Transverse colon (tissue), 4 donors: ENCODE measurements around the gene ANKRD11. TPM values are rescaled to one million over a fixed set of nuclear protein-coding genes. Genes with fewer than 3 reads are reported as not detected.

Experiments used
- DNase-seq: peaks from one replicate; pipeline ENCODE4 v3.0.0-alpha.2; 2019
- H3K27ac ChIP-seq, 4 donors: fragments of 200-600 bp; sonication (generic); 2 replicates each; pipeline ENCODE4 v1.5.1; 2016 to 2018; ENCODE audit warnings: inconsistent platforms in 4 of 4
- H3K27me3 ChIP-seq: fragments of 200-600 bp; sonication (generic); 2 replicates; pipeline ENCODE4 v1.5.1; 2017; ENCODE audit warnings: inconsistent platforms
- H3K36me3 ChIP-seq, 4 donors: fragments of 200-600 bp; sonication (generic); 2 replicates each; pipeline ENCODE4 v1.5.1; 2017 to 2019; ENCODE audit warnings: inconsistent platforms in 4 of 4
- H3K4me1 ChIP-seq, 4 donors: fragments of 200-600 bp; sonication (generic); 2 replicates each; pipeline ENCODE4 v1.5.1; 2017 to 2020; ENCODE audit warnings: inconsistent platforms in 4 of 4
- H3K4me3 ChIP-seq, 4 donors: fragments of 200-600 bp; sonication (generic); 1 replicate in 1 of 4; 2 replicates in 3 of 4; pipeline versions ENCODE4 v1.5.1 to v1.6.1; 2017 to 2019; ENCODE audit warnings: inconsistent platforms in 4 of 4
- H3K9me3 ChIP-seq, 2 donors: fragments of 200-600 bp; sonication (generic); 2 replicates each; pipeline ENCODE4 v1.5.1; 2017 to 2019; ENCODE audit warnings: inconsistent platforms in 2 of 2
- EP300 ChIP-seq: sonication (generic); formaldehyde crosslinking; IDR thresholded peaks from one replicate; pipeline ENCODE4 v1.6.1; 2017; ENCODE audit warnings: antibody characterized with exemption, low read depth
- POLR2A ChIP-seq: fragments of 450-650 bp; IDR thresholded peaks from one replicate; pipeline ENCODE4 v1.6.1; 2016; ENCODE audit warnings: antibody characterized with exemption, mild to moderate bottlenecking, moderate library complexity
- POLR2AphosphoS5 ChIP-seq, 3 donors: sonication (generic); formaldehyde crosslinking; IDR thresholded peaks; one replicate each; pipeline ENCODE4 v1.6.1; 2016; ENCODE audit warnings: antibody characterized with exemption in 3 of 3
- WGBS, 2 donors: methylation state at CpG; one replicate each; pipeline ENCODE4 v1.1.5; 2018; ENCODE audit warnings: low coverage in 1 of 2; 5-methylcytosine and 5-hydroxymethylcytosine counted together
- in situ Hi-C, 4 donors: fragments of 200-750 bp; cut with MboI; loops; one replicate each; pipeline versions ENCODE4 v1.15.0 to v1.15.1; 2017; ENCODE audit warnings: low sequenced_read_pairs in 3 of 4, low pct_ligation_motif_present in 1 of 4, low pct_unique_long_range_greater_than_20kb in 1 of 4
- intact Hi-C: fragments of 100-400 bp; cut with DNase I; formaldehyde crosslinking; loops from one replicate; pipeline ENCODE4 v1.15.1; 2023; ENCODE audit warnings: low total_unique reads
- total RNA-seq, 4 donors: library from RNA; depleted of rRNA; stranded (reverse); fragments of >200 nt; gene quantifications; one replicate each; pipeline ENCODE4 v1.1.0, GENCODE V29; 2016
- TF ChIP-seq, protein P1 (sequence below), 5 experiments: fragments of 200-600 bp in 3 of 5; fragments of 450-650 bp in 2 of 5; sonication (generic) in 3 of 5; IDR thresholded peaks; 1 replicate in 2 of 5; 2 replicates in 3 of 5; pipeline ENCODE4 v1.5.1; 2016 to 2017; ENCODE audit warnings: antibody characterized with exemption in 5 of 5, inconsistent platforms in 3 of 5, mild to moderate bottlenecking in 2 of 5, moderate library complexity in 1 of 5

ANKRD11 gene
- total RNA-seq, 4 donors from 2014 or later = 109 to 281 (median 142) TPM

- Histone ChIP-seq H3K27ac (peak overlapping the region in 3 of 4 donors; percentile 45 to 74 (median 60)), H3K9me3 (no peaks in the 10 kb centered on the region), H3K4me1 (peaks cover 43 to 84% (median 75%) of the 10 kb centered on the region in 4 donors), H3K27me3 (no peaks in the 10 kb centered on the region), H3K4me3 (no peak overlapping the region), H3K36me3 (no peaks in the 10 kb centered on the region)
- no peak for DNase-seq
- TF ChIP-seq POLR2A (no peak), POLR2AphosphoS5 (IDR thresholded peaks at IDR 0.05) (no peak), EP300 (no peak)
- TF ChIP-seq, protein P1, sequence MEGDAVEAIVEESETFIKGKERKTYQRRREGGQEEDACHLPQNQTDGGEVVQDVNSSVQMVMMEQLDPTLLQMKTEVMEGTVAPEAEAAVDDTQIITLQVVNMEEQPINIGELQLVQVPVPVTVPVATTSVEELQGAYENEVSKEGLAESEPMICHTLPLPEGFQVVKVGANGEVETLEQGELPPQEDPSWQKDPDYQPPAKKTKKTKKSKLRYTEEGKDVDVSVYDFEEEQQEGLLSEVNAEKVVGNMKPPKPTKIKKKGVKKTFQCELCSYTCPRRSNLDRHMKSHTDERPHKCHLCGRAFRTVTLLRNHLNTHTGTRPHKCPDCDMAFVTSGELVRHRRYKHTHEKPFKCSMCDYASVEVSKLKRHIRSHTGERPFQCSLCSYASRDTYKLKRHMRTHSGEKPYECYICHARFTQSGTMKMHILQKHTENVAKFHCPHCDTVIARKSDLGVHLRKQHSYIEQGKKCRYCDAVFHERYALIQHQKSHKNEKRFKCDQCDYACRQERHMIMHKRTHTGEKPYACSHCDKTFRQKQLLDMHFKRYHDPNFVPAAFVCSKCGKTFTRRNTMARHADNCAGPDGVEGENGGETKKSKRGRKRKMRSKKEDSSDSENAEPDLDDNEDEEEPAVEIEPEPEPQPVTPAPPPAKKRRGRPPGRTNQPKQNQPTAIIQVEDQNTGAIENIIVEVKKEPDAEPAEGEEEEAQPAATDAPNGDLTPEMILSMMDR (IDR thresholded peaks at IDR 0.05) = no peak
- intact Hi-C loops = no loop called here
- in situ Hi-C loops = no loop called here
- 62 to 69% methylated on average over 3 to 18 of the region's 19 CpGs for WGBS, 2 donors
Measured at GRCh38 chr16:89322321-89323119, 167.8 kb downstream of the ANKRD11 start.

- DNase-seq = peak; percentile 80
- intact Hi-C loops = no loop called here
Measured at GRCh38 chr16:89320782-89321501, 169.4 kb downstream of the ANKRD11 start.

GRCh38 chr16:89319886-89320781 is 170.2 kb downstream of the ANKRD11 start:
- in situ Hi-C loops = no loop called here
- WGBS, 2 donors = 27% methylated on average over 26 of the region's 32 CpGs; no CpG with 5 or more reads in 1 of the 2 donors
- Histone ChIP-seq H3K4me3 (peak overlapping the region in 1 of 4 donors; percentile 0), H3K4me1 (peaks cover 41 to 92% (median 76%) of the 10 kb centered on the region in 4 donors), H3K27me3 (no peaks in the 10 kb centered on the region), H3K9me3 (no peaks in the 10 kb centered on the region), H3K27ac (peak overlapping the region; percentile 54 to 74 (median 57)), H3K36me3 (no peaks in the 10 kb centered on the region)
- intact Hi-C loops = no loop called here
- TF ChIP-seq POLR2A (no peak), POLR2AphosphoS5 (IDR thresholded peaks at IDR 0.05) (peak in 1 of 3 donors; percentile 3)
- DNase-seq = peak; percentile 38

More at GRCh38 chr16:89320782-89321501, 169.4 kb downstream of the ANKRD11 start:
- peaks cover 47 to 92% (median 81%) of the 10 kb centered on the region in 4 donors for H3K4me1 ChIP-seq
- no peaks in the 10 kb centered on the region for H3K9me3 ChIP-seq
- WGBS, 2 donors = 48% methylated on average over 8 of the region's 30 CpGs; no CpG with 5 or more reads in 1 of the 2 donors
- no peaks in the 10 kb centered on the region for H3K36me3 ChIP-seq
- peak overlapping the region in 1 of 4 donors; percentile 0 for H3K4me3 ChIP-seq
- peak overlapping the region; percentile 54 to 74 (median 57) for H3K27ac ChIP-seq
- TF ChIP-seq POLR2A (peak; percentile 7), EP300 (no peak), POLR2AphosphoS5 (IDR thresholded peaks at IDR 0.05) (no peak)
- TF ChIP-seq, protein P1 (IDR thresholded peaks at IDR 0.05) = no peak
- in situ Hi-C loops = no loop called here
- H3K27me3 ChIP-seq = no peaks in the 10 kb centered on the region

DNA sequence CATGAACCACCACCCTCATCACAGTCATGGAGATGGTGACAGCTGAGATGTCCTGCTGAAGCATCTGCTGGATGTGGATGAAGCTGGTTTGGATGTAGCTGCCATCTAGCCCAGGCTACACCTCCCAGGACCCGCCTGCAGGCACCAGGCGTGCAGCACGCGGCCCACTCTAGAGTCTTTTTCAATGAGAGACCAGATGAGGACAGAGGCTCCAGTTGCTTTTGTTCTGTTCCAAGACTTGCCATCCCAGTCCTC is 170.8 kb downstream of the ANKRD11 start:
- H3K36me3 ChIP-seq = no peaks in the 10 kb centered on the region
- 80 to 86% methylated on average over 2 to 4 of the region's 4 CpGs for WGBS, 2 donors
- no peak overlapping the region for H3K4me3 ChIP-seq
- TF ChIP-seq, protein P1 (IDR thresholded peaks at IDR 0.05) = no peak
- TF ChIP-seq POLR2A (no peak), POLR2AphosphoS5 (IDR thresholded peaks at IDR 0.05) (no peak), EP300 (no peak)
- H3K4me1 ChIP-seq = peaks cover 41 to 92% (median 75%) of the 10 kb centered on the region in 4 donors
- intact Hi-C loops = no loop called here
- no peak for DNase-seq
- H3K9me3 ChIP-seq = no peaks in the 10 kb centered on the region
- H3K27ac ChIP-seq = peak overlapping the region; percentile 54 to 74 (median 57)
- H3K27me3 ChIP-seq = no peaks in the 10 kb centered on the region
- in situ Hi-C loops = no loop called here
